DOHH2 (cell line): ENCODE data around the gene BRD3OS.

ENCODE experiments used
- EZH2phosphoT487 ChIP-seq: fragments of 200-600 bp; sonication (generic); IDR thresholded peaks from 2 replicates; pipeline ENCODE4 v1.6.1; 2017; ENCODE audit warnings: borderline replicate concordance, mild to moderate bottlenecking, antibody characterized with exemption, low read length, moderate library complexity, mixed read lengths
- TF ChIP-seq, protein P1 (sequence below): fragments of 200-600 bp; sonication (generic); IDR thresholded peaks from one replicate; pipeline ENCODE4 v1.5.1; 2014; ENCODE audit warnings: antibody characterized with exemption, mild to moderate bottlenecking, low read depth, low read length; ENCODE audit not compliant: poor library complexity, severe bottlenecking

DNA sequence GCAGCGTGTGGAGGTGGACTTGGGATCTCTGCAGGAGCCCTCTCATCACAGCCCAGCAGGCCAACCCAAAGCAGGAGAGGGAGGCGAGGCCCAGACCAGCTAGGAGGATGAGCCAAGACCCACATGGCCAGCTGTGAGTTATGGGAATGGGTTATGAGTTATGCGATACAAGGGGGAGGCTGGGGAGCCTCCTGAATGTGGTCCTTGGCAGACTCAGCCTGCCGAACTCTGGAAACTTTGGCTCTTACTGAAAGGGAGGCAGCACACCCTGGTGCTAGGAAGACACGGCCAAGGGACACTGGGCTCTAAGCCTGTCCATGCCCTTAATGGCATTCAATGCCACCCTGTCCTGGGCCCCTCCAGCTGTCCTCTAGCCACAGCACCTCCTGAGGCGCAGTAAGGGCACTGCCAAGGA lies 25.4 kb upstream of the BRD3OS start:
- TF ChIP-seq, protein P1, sequence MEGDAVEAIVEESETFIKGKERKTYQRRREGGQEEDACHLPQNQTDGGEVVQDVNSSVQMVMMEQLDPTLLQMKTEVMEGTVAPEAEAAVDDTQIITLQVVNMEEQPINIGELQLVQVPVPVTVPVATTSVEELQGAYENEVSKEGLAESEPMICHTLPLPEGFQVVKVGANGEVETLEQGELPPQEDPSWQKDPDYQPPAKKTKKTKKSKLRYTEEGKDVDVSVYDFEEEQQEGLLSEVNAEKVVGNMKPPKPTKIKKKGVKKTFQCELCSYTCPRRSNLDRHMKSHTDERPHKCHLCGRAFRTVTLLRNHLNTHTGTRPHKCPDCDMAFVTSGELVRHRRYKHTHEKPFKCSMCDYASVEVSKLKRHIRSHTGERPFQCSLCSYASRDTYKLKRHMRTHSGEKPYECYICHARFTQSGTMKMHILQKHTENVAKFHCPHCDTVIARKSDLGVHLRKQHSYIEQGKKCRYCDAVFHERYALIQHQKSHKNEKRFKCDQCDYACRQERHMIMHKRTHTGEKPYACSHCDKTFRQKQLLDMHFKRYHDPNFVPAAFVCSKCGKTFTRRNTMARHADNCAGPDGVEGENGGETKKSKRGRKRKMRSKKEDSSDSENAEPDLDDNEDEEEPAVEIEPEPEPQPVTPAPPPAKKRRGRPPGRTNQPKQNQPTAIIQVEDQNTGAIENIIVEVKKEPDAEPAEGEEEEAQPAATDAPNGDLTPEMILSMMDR = no peak
- no peak for TF ChIP-seq EZH2phosphoT487
